ENCODE results near the gene RPA3.

- no peak for TF ChIP-seq ZBTB11 (tag by site-specific recombination; conservative IDR thresholded peaks at IDR 0.05; ENCODE audit: low read depth)
- peak; percentile 44 for TF ChIP-seq CTCF (tag by site-specific recombination; IDR thresholded peaks at IDR 0.05)
- no peak for TF ChIP-seq ZNF623 (tag by site-specific recombination; IDR thresholded peaks at IDR 0.05)
- TF ChIP-seq ZNF16 (tag by site-specific recombination; IDR thresholded peaks at IDR 0.05; ENCODE audit: low read depth) = no peak
- TF ChIP-seq ZBTB7A (tag by site-specific recombination; IDR thresholded peaks at IDR 0.05; ENCODE audit: low read depth) = no peak
- TF ChIP-seq ZNF274 (IDR thresholded peaks at IDR 0.05; ENCODE audit: low read length) = no peak
- TF ChIP-seq ZNF274 (tag by site-specific recombination; IDR thresholded peaks at IDR 0.05; ENCODE audit: borderline replicate concordance) = no peak
- no peak for TF ChIP-seq KLF17 (tag by site-specific recombination; IDR thresholded peaks at IDR 0.05)
- no peak for TF ChIP-seq PRDM1 (tag by site-specific recombination; IDR thresholded peaks at IDR 0.05)
- TF ChIP-seq ZBTB21 (tag by site-specific recombination; IDR thresholded peaks at IDR 0.05) = no peak
- no peak for TF ChIP-seq ZNF585B (tag by site-specific recombination; IDR thresholded peaks at IDR 0.05)
- TF ChIP-seq ZNF677 (tag by site-specific recombination; IDR thresholded peaks at IDR 0.05) = no peak
- no peak for TF ChIP-seq MYNN (tag by site-specific recombination; IDR thresholded peaks at IDR 0.05; ENCODE audit: borderline replicate concordance)
Measured at GRCh38 chr7:7653593-7654187, 64.7 kb downstream of the RPA3 start.

Data from HEK293 (cell line).